Measurements from ENCODE around the gene CDKAL1.
"Not testable (repeated sequence)": the region's sequence is repeated elsewhere in the genome, so short reads cannot be mapped to it uniquely, and the experiment has no call there.

The CDKAL1 gene

DNA sequence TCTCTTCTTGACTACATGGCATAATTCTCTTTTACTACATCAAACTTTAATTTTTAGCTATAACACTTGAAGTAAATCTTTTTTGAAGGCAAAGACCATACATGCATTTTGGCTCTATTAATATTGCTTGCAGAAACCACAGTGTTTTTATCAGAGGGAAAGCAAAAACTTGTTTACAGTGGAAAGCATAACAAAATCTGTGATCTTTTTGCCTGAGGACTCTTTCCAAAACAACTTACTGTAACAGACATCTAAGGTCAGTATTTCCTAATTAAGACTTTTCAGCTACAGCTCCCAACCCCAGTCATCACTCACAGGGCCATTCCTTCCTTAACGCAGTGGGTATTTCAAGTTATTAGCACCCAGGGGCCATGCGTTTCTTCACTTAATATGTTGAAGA, 274.7 kb downstream of the CDKAL1 start:
- DNase-seq, result no peak

DNA sequence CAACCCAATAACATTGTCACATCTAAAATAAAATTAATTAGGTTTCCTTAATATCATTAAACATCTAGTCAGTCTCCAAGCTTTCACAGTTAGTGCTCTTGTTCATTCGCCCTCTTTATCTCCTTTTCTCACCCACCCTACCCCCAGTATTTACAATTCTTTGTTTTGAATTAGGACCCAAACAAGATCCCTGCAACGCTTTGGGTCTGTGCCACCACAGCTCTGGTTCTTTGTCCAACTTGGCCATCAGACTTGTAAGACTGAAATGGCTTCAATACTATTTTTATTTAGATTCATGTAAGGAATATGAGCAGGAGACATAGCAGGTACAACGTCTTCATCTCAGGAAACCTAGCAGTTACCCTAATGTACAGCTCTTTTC, 276.5 kb downstream of the CDKAL1 start:
- DNase-seq, result no peak

DNA sequence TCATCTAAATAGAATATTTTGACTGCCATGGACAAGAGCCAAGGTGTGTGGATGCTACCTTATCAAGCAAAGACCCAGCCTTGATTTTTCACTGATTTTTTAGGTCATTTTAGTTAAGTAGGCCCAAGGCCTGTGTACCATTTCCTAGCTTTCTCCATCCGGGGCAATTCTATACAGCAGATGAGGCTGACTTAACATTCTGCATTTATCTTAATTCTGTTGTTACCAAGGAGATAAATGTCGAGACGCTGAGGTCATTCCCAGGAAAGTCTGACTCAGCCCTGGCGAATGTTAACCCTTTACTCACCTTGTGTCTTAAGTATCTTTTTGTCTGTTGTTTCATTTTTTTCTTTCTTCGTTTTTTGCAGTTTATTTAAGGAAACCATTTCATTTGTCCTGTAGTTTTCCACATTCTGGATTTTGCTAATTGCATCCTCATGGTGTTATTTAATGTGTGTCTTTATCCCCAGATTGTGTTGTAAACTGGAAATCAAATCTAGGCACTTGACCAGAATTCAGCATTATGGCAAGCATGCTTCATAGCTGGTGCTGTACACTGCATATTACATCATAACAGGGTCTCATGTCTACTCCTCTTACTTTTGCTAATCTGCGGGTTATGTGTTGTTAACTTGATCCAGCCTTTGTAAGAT, 277.0 kb downstream of the CDKAL1 start:
- no peak for DNase-seq

DNA sequence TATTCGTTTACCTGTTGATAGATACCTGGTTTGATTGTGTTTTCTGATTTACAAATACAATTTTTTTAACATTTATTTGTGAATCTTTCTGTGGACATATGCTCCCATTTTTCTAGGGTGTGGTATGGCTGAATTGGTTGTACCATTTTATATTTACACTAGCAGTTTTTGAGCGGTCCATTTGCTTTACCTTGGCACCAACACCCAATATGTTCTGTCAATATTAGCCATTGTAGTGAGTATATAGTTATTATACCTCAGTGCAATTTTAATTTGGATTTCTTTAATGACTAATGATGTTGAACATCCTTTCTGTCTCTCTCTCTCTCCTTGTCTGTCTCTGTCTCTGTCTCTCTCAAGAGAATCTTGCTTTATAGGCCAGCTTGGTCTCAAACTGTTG, 278.5 kb downstream of the CDKAL1 start:
- DNase-seq, result no peak

- no peak for DNase-seq
These were observed 280.2 kb downstream of the CDKAL1 start for GRCh38 chr6:20814494-20814893.

GRCh38 chr6:20816126-20816525, 281.9 kb downstream of the CDKAL1 start:
- no peak for DNase-seq

- no peak for DNase-seq
These were observed 283.6 kb downstream of the CDKAL1 start for GRCh38 chr6:20817806-20818320.

DNA sequence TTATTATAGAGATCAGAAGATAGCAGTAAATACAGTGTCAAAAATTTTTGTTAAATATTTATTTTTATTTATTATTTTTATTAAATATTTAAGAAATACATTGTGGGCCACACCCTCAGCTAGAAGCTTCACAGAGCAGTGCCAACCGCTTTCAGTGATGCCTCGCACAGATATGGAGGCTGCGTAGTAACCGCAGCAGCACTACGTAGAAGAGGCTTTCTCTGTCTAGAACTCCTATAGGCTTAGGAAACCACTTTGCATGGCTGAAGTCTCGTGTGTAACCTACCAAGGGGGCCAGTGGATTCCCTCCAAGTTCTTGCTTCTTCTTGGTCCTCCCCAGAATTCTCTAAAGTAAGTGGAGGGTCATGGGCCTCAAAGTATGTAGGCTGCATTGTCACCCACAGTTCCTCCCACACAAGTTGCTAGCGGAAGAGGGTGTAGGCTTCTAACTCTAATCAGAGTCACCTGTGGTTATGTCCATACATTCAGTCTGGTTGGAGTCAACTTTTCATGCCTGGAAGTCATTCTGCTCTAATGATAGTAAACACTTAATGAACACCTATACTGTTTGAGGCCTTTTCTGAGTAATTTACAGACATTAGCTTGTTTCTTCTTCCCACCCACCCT, 285.6 kb downstream of the CDKAL1 start:
- no peak for DNase-seq

DNA sequence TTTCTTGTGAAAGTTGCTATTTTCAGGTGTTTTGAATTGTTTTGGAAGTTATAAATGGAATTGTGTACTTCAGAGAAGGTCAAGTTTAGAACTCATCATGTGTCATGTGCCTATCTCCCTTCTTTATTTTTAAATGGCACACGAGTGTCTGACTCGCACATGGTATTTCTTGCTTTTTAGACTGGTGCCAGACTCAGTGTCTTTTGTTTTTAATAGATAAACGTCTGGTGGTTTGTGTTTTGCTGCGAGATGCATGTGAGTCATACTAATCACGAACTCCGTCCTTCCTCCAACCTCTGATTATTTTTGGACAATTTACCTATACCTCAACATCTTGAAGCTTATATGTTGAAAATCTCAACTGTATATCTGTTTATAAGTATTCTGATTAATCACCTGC, 292.1 kb downstream of the CDKAL1 start:
- no peak for DNase-seq

GRCh38 chr6:20827798-20828197, 293.5 kb downstream of the CDKAL1 start:
- DNase-seq, result no peak

DNA sequence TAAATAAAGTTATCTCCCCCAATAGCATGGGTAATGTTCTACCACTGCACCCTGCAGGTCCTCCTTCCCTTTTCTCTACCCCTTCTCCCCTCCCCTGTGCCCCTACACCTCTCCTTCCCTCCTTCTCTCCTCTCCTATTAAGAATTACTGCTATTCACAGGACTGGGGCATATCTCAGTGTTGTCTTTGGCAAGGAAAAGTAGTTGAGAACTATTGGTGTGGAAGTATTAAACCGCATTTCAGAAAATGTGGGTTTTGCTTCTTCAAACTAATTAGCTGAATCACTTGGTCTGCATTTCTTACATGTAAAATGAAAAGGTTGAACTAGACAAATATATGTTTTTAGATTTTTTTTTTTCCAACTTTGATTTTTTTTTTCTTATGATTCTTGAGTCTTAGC, 296.3 kb downstream of the CDKAL1 start:
- no peak for DNase-seq

DNA sequence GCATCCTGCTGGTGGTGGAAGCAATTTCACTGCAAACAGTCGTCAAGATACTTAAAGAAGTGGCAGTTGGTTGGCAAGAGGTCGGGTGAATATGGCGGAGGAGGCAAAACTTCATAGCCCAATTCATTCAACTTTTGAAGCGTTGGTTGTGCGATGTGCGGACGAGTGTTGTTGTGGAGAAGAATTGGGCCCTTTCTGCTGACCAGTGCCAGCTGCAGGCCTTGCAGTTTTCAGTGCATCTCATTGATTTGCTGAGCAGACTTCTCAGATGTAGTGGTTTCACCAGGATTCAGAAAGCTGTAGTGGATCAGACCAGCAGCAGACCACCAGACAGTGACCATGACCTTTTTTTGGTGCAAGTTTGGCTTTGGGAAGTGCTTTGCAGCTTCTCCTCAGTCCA, 297.0 kb downstream of the CDKAL1 start:
- not testable (repeated sequence) for DNase-seq

DNA sequence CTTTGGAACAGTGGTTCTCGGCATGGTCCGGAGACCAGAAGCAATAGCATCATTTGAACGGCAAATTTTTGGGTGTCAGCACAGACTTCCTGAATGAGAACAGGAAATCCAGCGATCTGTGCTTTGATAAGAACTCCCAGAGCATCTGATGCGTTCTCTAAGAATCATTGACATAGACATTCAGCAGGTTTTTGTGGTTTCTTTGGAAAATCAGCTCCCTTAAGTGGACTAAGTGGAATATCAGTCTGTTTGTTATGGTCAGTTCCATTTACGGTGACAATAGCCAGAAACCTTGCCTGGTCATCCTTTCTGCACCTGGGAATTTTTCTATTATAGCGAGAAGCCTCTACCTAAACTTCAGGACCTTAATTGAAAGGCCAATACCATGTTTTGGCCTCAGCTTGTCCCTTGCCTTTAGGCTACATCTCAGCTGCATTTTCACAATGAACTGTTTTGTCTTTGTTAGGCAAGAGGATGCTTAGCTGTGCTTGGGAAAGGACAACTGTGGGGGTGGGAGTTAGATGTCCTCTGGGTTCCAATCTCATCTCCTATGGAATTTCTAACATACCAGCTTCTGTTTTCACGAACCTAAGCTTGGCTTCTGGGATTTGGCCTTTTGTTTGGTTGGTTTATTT, 299.7 kb downstream of the CDKAL1 start:
- no peak for DNase-seq

DNA sequence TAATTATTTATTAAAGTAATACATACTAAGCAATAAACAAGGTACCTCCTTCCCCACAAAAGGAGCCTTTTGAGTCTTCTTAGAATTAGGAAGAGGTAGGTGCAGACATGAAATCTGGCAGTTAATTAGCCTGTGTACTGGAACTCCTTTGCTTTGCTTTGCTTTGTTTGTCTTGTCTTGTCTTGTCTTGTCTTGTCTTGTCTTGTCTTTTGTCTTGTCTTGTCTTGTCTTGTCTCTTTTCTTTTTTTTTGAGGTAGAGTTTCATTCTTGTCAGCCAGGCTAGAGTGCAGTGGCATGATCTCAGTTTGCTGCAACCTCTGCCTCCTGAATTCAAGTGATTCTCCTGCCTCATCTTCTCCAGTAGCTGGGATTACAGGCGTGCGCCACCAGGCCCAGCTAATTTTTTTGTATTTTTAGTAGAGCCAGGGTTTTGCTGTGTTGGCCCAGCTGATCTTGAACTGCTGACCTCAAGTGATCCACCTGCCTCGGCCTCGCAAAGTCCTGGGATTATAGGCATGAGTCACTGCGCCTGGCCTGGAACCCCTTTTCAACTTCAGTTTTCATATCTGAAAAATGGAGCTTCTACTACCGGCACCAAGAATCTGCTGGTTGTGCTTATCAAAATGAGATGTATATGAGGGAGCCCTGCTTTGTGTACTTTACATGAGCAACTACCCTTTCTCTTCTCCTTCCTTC, 301.2 kb downstream of the CDKAL1 start:
- DNase-seq, result no peak

DNA sequence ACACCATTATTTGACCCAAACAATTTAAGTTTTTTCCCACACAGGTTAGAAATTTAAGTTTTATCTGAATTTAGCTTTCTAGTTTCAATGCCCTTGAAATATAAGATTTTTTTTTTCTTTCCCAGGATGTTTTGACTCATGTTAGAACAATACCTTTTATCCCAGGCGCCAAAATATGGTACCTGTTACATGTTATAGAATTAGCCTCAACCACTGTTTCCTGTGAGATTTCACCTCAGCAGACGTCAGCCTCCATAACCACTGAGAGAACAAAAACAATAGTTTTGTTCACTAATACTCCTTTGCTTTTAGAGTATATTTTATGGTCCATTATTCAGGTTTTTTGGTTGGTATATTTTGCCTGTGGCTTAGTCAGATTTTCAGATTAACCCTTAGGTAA, 302.9 kb downstream of the CDKAL1 start:
- no peak for DNase-seq

GRCh38 chr6:20838113-20838512, 303.9 kb downstream of the CDKAL1 start:
- no peak for DNase-seq

DNA sequence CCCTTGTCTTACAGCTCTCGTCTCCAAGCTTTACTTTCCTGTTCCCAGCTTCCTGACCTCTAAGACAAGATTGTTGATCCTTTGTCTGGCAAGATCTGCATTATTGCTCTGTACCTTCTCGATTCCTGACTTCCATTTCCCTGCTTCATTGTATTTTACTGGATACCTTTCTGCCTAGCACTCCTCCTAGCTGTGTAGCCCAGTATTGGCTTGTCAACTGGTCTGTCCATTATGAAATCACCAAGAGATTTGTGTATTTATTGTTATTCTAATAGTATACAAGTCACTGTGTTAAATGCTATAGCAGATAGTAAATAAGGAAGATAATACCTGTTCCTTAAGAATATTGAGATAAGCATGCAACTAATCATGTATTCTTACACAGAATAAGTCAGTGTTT, 305.4 kb downstream of the CDKAL1 start:
- DNase-seq, result no peak

GRCh38 chr6:20840675-20841074, 306.4 kb downstream of the CDKAL1 start:
- no peak for DNase-seq

DNA sequence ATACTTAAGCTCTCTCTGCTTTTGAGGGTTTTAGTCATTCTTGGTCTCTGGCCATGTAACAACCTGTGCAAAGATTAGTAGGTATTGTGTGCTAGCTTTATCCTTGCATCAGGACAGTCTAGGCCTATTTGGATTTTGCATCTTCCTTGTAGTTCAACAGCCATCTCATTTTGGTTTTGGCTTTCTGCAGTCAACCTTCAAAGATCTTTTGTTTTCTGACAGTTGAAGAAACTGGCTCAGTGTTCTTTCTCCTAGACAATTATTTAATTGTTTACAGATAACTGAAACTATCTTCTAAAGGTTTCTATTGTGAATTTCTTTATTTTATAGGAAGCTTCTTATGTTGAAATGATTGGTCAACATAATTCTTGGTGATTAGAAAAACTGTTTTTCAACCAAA, 307.5 kb downstream of the CDKAL1 start:
- no peak for DNase-seq

DNA sequence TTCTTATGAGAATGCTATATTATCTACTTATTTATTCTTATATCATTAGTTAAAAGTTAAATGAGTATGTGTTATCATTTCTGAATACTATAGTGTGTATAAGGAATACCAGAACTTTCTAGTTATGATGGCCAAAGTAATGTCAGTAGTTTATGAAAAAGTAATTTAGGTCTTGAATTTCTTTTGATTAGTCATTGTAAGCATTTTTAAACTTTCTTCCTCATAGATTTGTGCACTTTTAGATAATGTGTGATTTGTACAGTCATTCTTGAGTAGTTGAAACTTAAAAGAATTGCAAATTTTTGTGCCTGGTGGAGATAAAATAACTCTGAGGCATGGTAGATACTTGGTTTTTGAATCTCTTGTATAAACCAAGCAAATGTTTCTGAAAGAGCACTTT, 311.3 kb downstream of the CDKAL1 start:
- no peak for DNase-seq

- peak; percentile 8 for DNase-seq
These were observed 312.4 kb downstream of the CDKAL1 start for GRCh38 chr6:20846602-20847028.

DNA sequence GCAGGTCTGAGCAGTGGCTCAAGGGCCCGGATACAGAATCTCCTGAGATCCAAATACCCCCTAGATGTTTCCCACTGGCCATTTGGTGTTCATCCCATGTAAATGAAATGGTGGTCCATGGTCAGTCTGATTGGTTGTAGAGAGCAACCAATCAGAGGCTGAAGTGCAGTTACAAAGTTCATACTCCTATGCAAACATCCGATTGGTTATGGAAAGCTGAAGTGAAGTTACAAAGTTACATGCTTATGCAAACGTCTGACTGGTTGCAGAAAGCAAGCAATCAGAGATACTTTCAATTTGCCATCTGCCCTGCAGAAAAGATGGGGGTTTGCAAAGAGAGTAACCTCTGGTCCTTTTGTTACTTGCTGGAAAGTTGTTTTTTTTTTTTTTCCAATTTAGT, 313.6 kb downstream of the CDKAL1 start:
- DNase-seq, result no peak

DNA sequence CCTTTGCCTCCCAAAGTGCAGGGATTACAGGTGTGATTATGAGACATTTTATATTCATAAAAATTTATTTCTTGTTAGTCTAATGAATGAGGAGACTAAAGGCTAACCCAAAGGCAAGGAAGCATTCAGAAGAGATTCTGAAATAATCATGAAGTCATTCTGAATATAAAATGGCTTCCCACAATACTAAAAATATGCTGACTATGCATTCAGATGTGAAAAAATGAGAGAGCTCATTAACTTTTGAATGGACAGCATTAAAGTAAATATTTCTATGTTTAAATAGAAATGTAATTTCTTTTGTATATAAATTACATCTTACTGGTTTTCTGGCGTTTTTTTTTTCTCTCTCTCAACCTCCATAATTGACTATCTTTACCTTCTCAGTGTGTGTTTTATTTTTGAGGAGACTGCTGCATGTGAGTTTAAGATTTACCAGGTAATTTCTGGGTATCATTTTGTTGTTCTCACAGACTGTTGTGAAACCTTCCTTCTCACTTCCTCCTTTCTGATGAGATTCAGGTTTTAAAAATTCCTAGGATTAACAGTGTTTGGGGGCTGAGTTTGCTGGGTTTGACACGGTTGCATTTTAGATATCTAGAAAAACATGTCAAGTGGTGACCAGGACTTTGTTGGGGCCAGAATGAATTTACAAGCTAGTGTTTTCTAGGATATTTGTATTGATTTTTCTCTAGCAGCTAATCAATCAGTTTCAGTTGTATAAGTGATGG, 316.6 kb downstream of the CDKAL1 start:
- no peak for DNase-seq

Measured in GDM1 (cell line).